ENCODE data around the gene AIMP2. TPM values are rescaled to one million over a fixed set of nuclear protein-coding genes. Genes with fewer than 3 reads are reported as not detected.
A peak's percentile ranks its signal among the peaks of the same experiment; 100 is the strongest.
"Not testable (repeated sequence)": the region's sequence is repeated elsewhere in the genome, so short reads cannot be mapped to it uniquely, and the experiment has no call there.

The AIMP2 gene
- total and polyA plus RNA-seq, 2 of the 4 experiments (the other 2 are of a cell fraction) = 57.5 to 58.6 TPM

DNA sequence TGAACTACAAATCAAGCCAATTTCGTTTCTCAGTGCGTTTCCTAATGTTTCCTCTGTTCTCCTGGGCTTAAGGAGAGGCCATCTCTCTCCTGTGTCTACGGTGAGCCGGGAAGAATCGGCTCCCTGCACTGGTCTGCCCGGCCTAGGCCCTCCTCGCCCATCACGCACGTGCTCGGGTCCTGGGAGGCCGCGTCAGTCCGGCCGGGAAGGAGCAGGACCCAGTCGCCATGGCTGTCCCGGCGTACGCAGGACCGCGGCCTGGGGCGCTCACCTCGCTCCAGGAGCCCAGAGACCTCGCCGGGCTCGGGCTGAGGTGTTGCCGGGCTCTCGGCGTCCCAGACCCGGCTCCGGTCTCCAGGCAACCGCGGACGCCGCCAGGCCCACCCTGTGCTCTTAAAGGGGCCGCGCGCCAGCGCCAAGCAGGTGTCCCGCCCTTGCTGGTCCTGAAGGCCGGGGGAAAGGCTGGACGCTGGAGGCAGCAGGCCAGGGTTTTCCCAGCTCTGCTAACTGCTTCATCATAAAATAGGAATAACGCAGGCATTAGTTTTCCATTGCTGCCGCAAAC, 38.6 kb upstream of the AIMP2 start, which contains the start of gene RSPH10B:
RSPH10B (minus strand) TSS at position 343 of the 565 bp plus-strand sequence. CDS start 3,573 bp downstream, outside the sequence.
- H4K91ac ChIP-seq (ENCODE audit: insufficient read depth, low read depth, low read length); POLR2A ChIA-PET (ENCODE audit: unreplicated experiment); H3K23ac ChIP-seq (ENCODE audit: low read depth, low read length); H3K36me3 ChIP-seq (ENCODE audit: control insufficient read depth, insufficient read depth, low read length); H2AK5ac ChIP-seq (ENCODE audit: low read depth, low read length); H2BK20ac ChIP-seq (ENCODE audit: low read depth, low read length); dilution Hi-C loops (cut with HindIII; ENCODE audit: low sequenced_read_pairs, unreplicated experiment); H4K20me1 ChIP-seq (ENCODE audit: insufficient read depth, low read length); CTCF ChIA-PET; in situ Hi-C loops (cut with MboI; ENCODE audit: low sequenced_read_pairs); H3K9me3 ChIP-seq (ENCODE audit: control insufficient read depth, insufficient read depth, low read length); H2BK120ac ChIP-seq (ENCODE audit: low read depth, low read length); H2BK5ac ChIP-seq (ENCODE audit: low read depth, low read length, poor library complexity, severe bottlenecking); H3K18ac ChIP-seq (ENCODE audit: low read depth, low read length); H3K4me1 ChIP-seq (ENCODE audit: control insufficient read depth, insufficient read depth, low read length); H3K9ac ChIP-seq (ENCODE audit: low read depth, low read length); H2AFZ ChIP-seq (replicated peaks; ENCODE audit: low read length, poor library complexity); intact Hi-C loops (cut with micrococcal nuclease); DNase-seq; H3K9me1 ChIP-seq (ENCODE audit: insufficient read depth, low read length); H3K4me2 ChIP-seq (ENCODE audit: low read depth, low read length); H2BK15ac ChIP-seq (ENCODE audit: low read depth, low read length); H4K8ac ChIP-seq (ENCODE audit: low read depth in 2 of 2, low read length in 2 of 2); H3K79me1 ChIP-seq (ENCODE audit: low read depth in 1 of 2, low read length in 2 of 2); H3K4me3 ChIP-seq (ENCODE audit: insufficient read depth, low read depth, low read length); H4K5ac ChIP-seq (ENCODE audit: low read depth, low read length); H3K56ac ChIP-seq (ENCODE audit: extremely low read depth, insufficient read depth, low read length); H3K14ac ChIP-seq (replicated peaks; ENCODE audit: low read depth, low read length); H2AK9ac ChIP-seq (replicated peaks; ENCODE audit: low read depth, low read length, poor library complexity); BruUV-seq (replicated peaks); H3K4ac ChIP-seq (ENCODE audit: low read depth, low read length); H3K27me3 ChIP-seq (ENCODE audit: control insufficient read depth, insufficient read depth, low read length); H3K27ac ChIP-seq (ENCODE audit: insufficient read depth, low read length): not testable (repeated sequence)
- ATAC-seq (ENCODE audit: low read depth) = peak; percentile 82
- WGBS, 2 experiments (ENCODE audit: extremely low coverage in 2 of 2, insufficient read length in 1 of 2) = no CpG with 5 or more reads among the region's 43 CpGs

DNA sequence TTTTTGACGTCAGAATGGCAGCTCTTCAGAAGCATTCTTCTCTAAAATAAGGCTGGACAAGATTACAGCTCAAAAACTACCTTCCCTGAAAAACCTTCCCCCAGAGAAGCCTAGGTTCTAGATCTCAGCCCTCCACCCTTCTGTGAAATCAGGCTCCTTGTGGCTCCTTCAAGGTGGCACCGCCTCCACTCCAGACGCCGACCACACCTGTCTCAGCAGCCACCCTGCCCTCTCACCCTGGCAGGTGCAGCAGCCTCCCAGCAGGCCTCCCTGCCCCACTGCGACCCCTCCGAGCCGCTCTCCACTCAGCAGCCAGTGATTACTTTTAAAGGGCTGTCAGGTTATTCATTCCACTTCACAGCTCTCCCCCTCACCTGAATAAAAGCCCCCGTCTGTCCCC, 35.5 kb upstream of the AIMP2 start:
- H3K27ac ChIP-seq (ENCODE audit: insufficient read depth, low read length); CTCF ChIA-PET; DNase-seq; H3K27me3 ChIP-seq (ENCODE audit: control insufficient read depth, insufficient read depth, low read length); H3K4me2 ChIP-seq (ENCODE audit: low read depth, low read length); BruUV-seq (replicated peaks); H3K4ac ChIP-seq (ENCODE audit: low read depth, low read length); H4K8ac ChIP-seq (ENCODE audit: low read depth in 2 of 2, low read length in 2 of 2); H4K91ac ChIP-seq (ENCODE audit: insufficient read depth, low read depth, low read length); H3K14ac ChIP-seq (replicated peaks; ENCODE audit: low read depth, low read length); H3K4me3 ChIP-seq (ENCODE audit: insufficient read depth, low read depth, low read length); H2AK5ac ChIP-seq (ENCODE audit: low read depth, low read length); H2BK5ac ChIP-seq (ENCODE audit: low read depth, low read length, poor library complexity, severe bottlenecking); H3K9me1 ChIP-seq (ENCODE audit: insufficient read depth, low read length); H2AFZ ChIP-seq (replicated peaks; ENCODE audit: low read length, poor library complexity); dilution Hi-C loops (cut with HindIII; ENCODE audit: low sequenced_read_pairs, unreplicated experiment); H2AK9ac ChIP-seq (replicated peaks; ENCODE audit: low read depth, low read length, poor library complexity); H4K5ac ChIP-seq (ENCODE audit: low read depth, low read length); in situ Hi-C loops (cut with MboI; ENCODE audit: low sequenced_read_pairs); H3K23ac ChIP-seq (ENCODE audit: low read depth, low read length); H4K20me1 ChIP-seq (ENCODE audit: insufficient read depth, low read length); H3K9me3 ChIP-seq (ENCODE audit: control insufficient read depth, insufficient read depth, low read length); H2BK120ac ChIP-seq (ENCODE audit: low read depth, low read length); H3K18ac ChIP-seq (ENCODE audit: low read depth, low read length); H2BK15ac ChIP-seq (ENCODE audit: low read depth, low read length); H3K9ac ChIP-seq (ENCODE audit: low read depth, low read length); H3K36me3 ChIP-seq (ENCODE audit: control insufficient read depth, insufficient read depth, low read length); intact Hi-C loops (cut with micrococcal nuclease); H3K56ac ChIP-seq (ENCODE audit: extremely low read depth, insufficient read depth, low read length); H2BK20ac ChIP-seq (ENCODE audit: low read depth, low read length); ATAC-seq (ENCODE audit: low read depth); H3K79me1 ChIP-seq (ENCODE audit: low read depth in 1 of 2, low read length in 2 of 2); H3K4me1 ChIP-seq (ENCODE audit: control insufficient read depth, insufficient read depth, low read length); POLR2A ChIA-PET (ENCODE audit: unreplicated experiment): not testable (repeated sequence)
- no CpG with 5 or more reads among the region's 8 CpGs for WGBS, 2 experiments (ENCODE audit: extremely low coverage in 2 of 2, insufficient read length in 1 of 2)
